Liver (tissue), 9 donors: ENCODE data around the gene RSBN1. TPM values are rescaled to one million over a fixed set of nuclear protein-coding genes. Genes with fewer than 3 reads are reported as not detected.

Experiments used
- DNase-seq: peaks from one replicate; pipeline ENCODE4 v3.0.0-alpha.2; 2017; ENCODE audit warnings: low spot score
- H3K27ac ChIP-seq, 2 donors: one replicate each; pipeline ENCODE4 v1.7.0; 2013; ENCODE audit warnings: inconsistent platforms in 2 of 2, low read length in 2 of 2, control low read depth in 1 of 2, low read depth in 1 of 2, mild to moderate bottlenecking in 1 of 2
- H3K27me3 ChIP-seq, 4 donors: one replicate each; pipeline versions ENCODE4 v1.6.1 to v1.7.0; 2013; ENCODE audit warnings: low read length in 3 of 4, inconsistent platforms in 1 of 4, mild to moderate bottlenecking in 1 of 4, moderate library complexity in 1 of 4; ENCODE audit not compliant: control insufficient read depth in 4 of 4, insufficient read depth in 4 of 4
- H3K36me3 ChIP-seq, 4 donors: one replicate each; pipeline versions ENCODE4 v1.6.1 to v1.7.0; 2013; ENCODE audit warnings: low read length in 3 of 4, mild to moderate bottlenecking in 3 of 4, low read depth in 1 of 4, moderate library complexity in 1 of 4; ENCODE audit not compliant: control insufficient read depth in 4 of 4, insufficient read depth in 3 of 4
- H3K4me1 ChIP-seq, 4 donors: one replicate each; pipeline versions ENCODE4 v1.6.1 to v1.7.0; 2013; ENCODE audit warnings: low read length in 3 of 4, mild to moderate bottlenecking in 3 of 4, moderate library complexity in 1 of 4; ENCODE audit not compliant: control insufficient read depth in 4 of 4, insufficient read depth in 4 of 4
- H3K4me3 ChIP-seq, 3 donors: one replicate each; pipeline versions ENCODE4 v1.6.1 to v1.7.0; 2013; ENCODE audit warnings: low read length in 3 of 3, control low read depth in 1 of 3, low read depth in 1 of 3, mild to moderate bottlenecking in 1 of 3
- H3K9ac ChIP-seq, 2 donors: one replicate each; pipeline ENCODE4 v1.7.0; 2013; ENCODE audit warnings: low read length in 2 of 2, mild to moderate bottlenecking in 2 of 2, moderate library complexity in 2 of 2, control low read depth in 1 of 2, low read depth in 1 of 2
- H3K9me3 ChIP-seq, 4 donors: one replicate each; pipeline versions ENCODE4 v1.6.1 to v1.7.0; 2013; ENCODE audit warnings: low read length in 3 of 4; ENCODE audit not compliant: control insufficient read depth in 4 of 4
- CTCF ChIP-seq: fragments of 150-350 bp; IDR thresholded peaks from 2 replicates; pipeline ENCODE4 v1.5.1; 2017; ENCODE audit warnings: improper control_type of control experiment, low read depth, low read length; ENCODE audit not compliant: missing input control
- EGR1 ChIP-seq, 2 donors: IDR thresholded peaks; 2 replicates each; pipeline ENCODE4 v1.6.1; 2016 to 2018; ENCODE audit warnings: antibody characterized with exemption in 2 of 2, low read depth in 2 of 2
- FOXA1 ChIP-seq: IDR thresholded peaks from 2 replicates; pipeline ENCODE4 v1.6.1; 2016; ENCODE audit warnings: antibody characterized with exemption
- FOXA2 ChIP-seq: IDR thresholded peaks from 2 replicates; pipeline ENCODE4 v1.6.1; 2016; ENCODE audit warnings: antibody characterized with exemption
- GABPA ChIP-seq, 2 donors: IDR thresholded peaks in 1 of 2; conservative IDR thresholded peaks in 1 of 2; 2 replicates each; pipeline ENCODE4 v1.6.1; 2016; ENCODE audit warnings: antibody characterized with exemption in 2 of 2, mild to moderate bottlenecking in 1 of 2, moderate library complexity in 1 of 2
- HNF4A ChIP-seq, 2 donors: conservative IDR thresholded peaks; 2 replicates each; pipeline ENCODE4 v1.6.1; 2016; ENCODE audit warnings: antibody characterized with exemption in 2 of 2, mild to moderate bottlenecking in 2 of 2
- HNF4G ChIP-seq: IDR thresholded peaks from 2 replicates; pipeline ENCODE4 v1.6.1; 2016; ENCODE audit warnings: antibody characterized with exemption
- MAX ChIP-seq: IDR thresholded peaks from 2 replicates; pipeline ENCODE4 v1.6.1; 2016; ENCODE audit warnings: antibody characterized with exemption
- NR2F2 ChIP-seq: IDR thresholded peaks from 2 replicates; pipeline ENCODE4 v1.6.1; 2016; ENCODE audit warnings: antibody characterized with exemption
- RXRA ChIP-seq, 2 donors: IDR thresholded peaks; 2 replicates each; pipeline ENCODE4 v1.6.1; 2017 to 2018; ENCODE audit warnings: antibody characterized with exemption in 2 of 2, mild to moderate bottlenecking in 1 of 2
- SP1 ChIP-seq: IDR thresholded peaks from 2 replicates; pipeline ENCODE4 v1.6.1; 2018; ENCODE audit warnings: antibody characterized with exemption, mild to moderate bottlenecking
- TAF1 ChIP-seq: conservative IDR thresholded peaks from 2 replicates; pipeline ENCODE4 v1.6.1; 2016; ENCODE audit warnings: antibody characterized with exemption, mild to moderate bottlenecking
- WGBS: extraction: QIAGEN DNeasy Blood & Tissue Kit; methylation state at CpG from one replicate; pipeline ENCODE4 v1.1.7; 2013; 5-methylcytosine and 5-hydroxymethylcytosine counted together
- polyA plus RNA-seq, 2 donors: library from polyadenylated mRNA; stranded (reverse) in 1 of 2; unstranded in 1 of 2; fragments of 200-250 nt in 1 of 2; fragments of >200 nt in 1 of 2; fragmentation: Nextera tagmentation in 1 of 2; extraction: Ambion mirVana in 1 of 2; gene quantifications; one replicate each; pipeline versions ENCODE4 v1.2.1 to v1.2.3, GENCODE V29; 2013 to 2015
- total RNA-seq, 2 donors: library from RNA; depleted of rRNA; stranded (reverse); fragments of >200 nt; gene quantifications; one replicate each; pipeline ENCODE4 v1.2.3, GENCODE V29; 2014
- TF ChIP-seq, protein P1 (sequence below): IDR thresholded peaks from 2 replicates; pipeline ENCODE4 v1.6.1; 2016; ENCODE audit warnings: antibody characterized with exemption, mild to moderate bottlenecking
- TF ChIP-seq, protein P2 (sequence below): IDR thresholded peaks from 2 replicates; pipeline ENCODE4 v1.6.1; 2016; ENCODE audit warnings: antibody characterized with exemption
- donor health status: healthy.
- donor health status: healthy.
- donor health status: healthy.
- donor health status: healthy.
- donor health status: healthy.

Gene RSBN1
- total and polyA plus RNA-seq, 4 donors = 2.3 to 11.3 (median 5.6) TPM

- H3K4me1 ChIP-seq = peaks cover 0 to 1% (median 0%) of the 10 kb centered on the region in 4 donors
- no peaks in the 10 kb centered on the region for H3K9me3 ChIP-seq
- TF ChIP-seq MAX (no peak), HNF4G (no peak), EGR1 (IDR thresholded peaks at IDR 0.05; ENCODE audit: low read depth in 2 of 2) (no peak), SP1 (no peak), HNF4A (conservative IDR thresholded peaks at IDR 0.05) (no peak), NR2F2 (no peak), GABPA (IDR thresholded peaks at IDR 0.05 in 1 of 2, conservative IDR thresholded peaks at IDR 0.05 in 1 of 2) (no peak)
- H3K4me3 ChIP-seq = no peak overlapping the region
- peaks cover 0 to 22% (median 19%) of the 10 kb centered on the region in 4 donors for H3K36me3 ChIP-seq
- no peak for DNase-seq
- H3K27ac ChIP-seq = no peak overlapping the region
- no peaks in the 10 kb centered on the region for H3K27me3 ChIP-seq
- no peak overlapping the region for H3K9ac ChIP-seq
These were observed 42.7 kb downstream of the RSBN1 start for GRCh38 chr1:113769601-113769970.

- H3K9ac ChIP-seq = no peak overlapping the region
- no peak for DNase-seq
- H3K27ac ChIP-seq = no peak overlapping the region
- WGBS = 99% methylated on average over 1 of the region's 1 CpG
- H3K9me3 ChIP-seq = no peaks in the 10 kb centered on the region
- H3K4me3 ChIP-seq = no peak overlapping the region
- H3K27me3 ChIP-seq = no peaks in the 10 kb centered on the region
- H3K4me1 ChIP-seq = peaks cover 0 to 1% (median 0%) of the 10 kb centered on the region in 4 donors
- TF ChIP-seq TAF1 (no peak), CTCF (no peak), RXRA (IDR thresholded peaks at IDR 0.05) (no peak), HNF4A (conservative IDR thresholded peaks at IDR 0.05) (no peak), HNF4G (no peak), FOXA1 (no peak), GABPA (IDR thresholded peaks at IDR 0.05 in 1 of 2, conservative IDR thresholded peaks at IDR 0.05 in 1 of 2) (no peak), FOXA2 (no peak)
- TF ChIP-seq, protein P1, sequence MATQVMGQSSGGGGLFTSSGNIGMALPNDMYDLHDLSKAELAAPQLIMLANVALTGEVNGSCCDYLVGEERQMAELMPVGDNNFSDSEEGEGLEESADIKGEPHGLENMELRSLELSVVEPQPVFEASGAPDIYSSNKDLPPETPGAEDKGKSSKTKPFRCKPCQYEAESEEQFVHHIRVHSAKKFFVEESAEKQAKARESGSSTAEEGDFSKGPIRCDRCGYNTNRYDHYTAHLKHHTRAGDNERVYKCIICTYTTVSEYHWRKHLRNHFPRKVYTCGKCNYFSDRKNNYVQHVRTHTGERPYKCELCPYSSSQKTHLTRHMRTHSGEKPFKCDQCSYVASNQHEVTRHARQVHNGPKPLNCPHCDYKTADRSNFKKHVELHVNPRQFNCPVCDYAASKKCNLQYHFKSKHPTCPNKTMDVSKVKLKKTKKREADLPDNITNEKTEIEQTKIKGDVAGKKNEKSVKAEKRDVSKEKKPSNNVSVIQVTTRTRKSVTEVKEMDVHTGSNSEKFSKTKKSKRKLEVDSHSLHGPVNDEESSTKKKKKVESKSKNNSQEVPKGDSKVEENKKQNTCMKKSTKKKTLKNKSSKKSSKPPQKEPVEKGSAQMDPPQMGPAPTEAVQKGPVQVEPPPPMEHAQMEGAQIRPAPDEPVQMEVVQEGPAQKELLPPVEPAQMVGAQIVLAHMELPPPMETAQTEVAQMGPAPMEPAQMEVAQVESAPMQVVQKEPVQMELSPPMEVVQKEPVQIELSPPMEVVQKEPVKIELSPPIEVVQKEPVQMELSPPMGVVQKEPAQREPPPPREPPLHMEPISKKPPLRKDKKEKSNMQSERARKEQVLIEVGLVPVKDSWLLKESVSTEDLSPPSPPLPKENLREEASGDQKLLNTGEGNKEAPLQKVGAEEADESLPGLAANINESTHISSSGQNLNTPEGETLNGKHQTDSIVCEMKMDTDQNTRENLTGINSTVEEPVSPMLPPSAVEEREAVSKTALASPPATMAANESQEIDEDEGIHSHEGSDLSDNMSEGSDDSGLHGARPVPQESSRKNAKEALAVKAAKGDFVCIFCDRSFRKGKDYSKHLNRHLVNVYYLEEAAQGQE = no peak
- TF ChIP-seq, protein P2, sequence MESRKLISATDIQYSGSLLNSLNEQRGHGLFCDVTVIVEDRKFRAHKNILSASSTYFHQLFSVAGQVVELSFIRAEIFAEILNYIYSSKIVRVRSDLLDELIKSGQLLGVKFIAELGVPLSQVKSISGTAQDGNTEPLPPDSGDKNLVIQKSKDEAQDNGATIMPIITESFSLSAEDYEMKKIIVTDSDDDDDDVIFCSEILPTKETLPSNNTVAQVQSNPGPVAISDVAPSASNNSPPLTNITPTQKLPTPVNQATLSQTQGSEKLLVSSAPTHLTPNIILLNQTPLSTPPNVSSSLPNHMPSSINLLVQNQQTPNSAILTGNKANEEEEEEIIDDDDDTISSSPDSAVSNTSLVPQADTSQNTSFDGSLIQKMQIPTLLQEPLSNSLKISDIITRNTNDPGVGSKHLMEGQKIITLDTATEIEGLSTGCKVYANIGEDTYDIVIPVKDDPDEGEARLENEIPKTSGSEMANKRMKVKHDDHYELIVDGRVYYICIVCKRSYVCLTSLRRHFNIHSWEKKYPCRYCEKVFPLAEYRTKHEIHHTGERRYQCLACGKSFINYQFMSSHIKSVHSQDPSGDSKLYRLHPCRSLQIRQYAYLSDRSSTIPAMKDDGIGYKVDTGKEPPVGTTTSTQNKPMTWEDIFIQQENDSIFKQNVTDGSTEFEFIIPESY = no peak
- H3K36me3 ChIP-seq = peaks cover 0 to 22% (median 19%) of the 10 kb centered on the region in 4 donors
These were observed 43.2 kb downstream of the RSBN1 start for GRCh38 chr1:113768916-113769600.
